ENCODE data around the gene TPSAB1. TPM values are rescaled to one million over a fixed set of nuclear protein-coding genes. Genes with fewer than 3 reads are reported as not detected.

Gene TPSAB1
- total RNA-seq, 1 donor from 2014 or later, result not detected

DNA sequence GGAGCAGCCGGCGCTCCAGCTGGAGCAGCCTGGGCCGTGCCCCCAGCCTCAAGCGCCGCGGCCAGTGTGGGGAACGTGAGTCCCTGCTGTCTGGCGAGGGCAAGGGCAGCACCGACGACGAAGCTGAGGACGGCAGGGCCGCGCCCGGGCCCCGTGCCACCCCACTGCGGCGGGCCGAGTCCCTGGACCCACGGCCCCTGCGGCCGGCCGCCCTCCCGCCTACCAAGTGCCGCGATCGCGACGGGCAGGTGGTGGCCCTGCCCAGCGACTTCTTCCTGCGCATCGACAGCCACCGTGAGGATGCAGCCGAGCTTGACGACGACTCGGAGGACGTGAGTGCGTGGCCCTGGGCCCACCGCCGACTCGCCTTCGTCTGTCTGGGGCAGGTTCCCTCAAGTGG, 31.4 kb upstream of the TPSAB1 start:
- no peak for DNase-seq (ENCODE audit: extremely low read depth, low read depth, low spot score)

DNA sequence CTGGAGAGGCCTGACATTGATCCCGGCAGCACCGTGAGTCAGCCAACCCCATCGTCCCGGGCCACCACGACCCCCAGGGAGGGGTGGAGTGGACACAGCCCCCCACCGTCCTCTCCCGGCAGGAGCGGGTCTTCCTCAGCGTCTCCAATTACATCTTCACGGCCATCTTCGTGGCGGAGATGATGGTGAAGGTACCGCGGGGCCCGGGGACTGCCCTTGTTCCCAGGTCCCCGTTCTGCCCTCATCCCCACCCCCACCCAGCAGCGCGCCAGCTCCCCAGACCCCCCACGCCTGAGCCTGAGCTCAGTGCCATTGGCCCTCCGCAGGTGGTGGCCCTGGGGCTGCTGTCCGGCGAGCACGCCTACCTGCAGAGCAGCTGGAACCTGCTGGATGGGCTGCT, 30.0 kb upstream of the TPSAB1 start:
- no peak for DNase-seq (ENCODE audit: extremely low read depth, low read depth, low spot score)

DNA sequence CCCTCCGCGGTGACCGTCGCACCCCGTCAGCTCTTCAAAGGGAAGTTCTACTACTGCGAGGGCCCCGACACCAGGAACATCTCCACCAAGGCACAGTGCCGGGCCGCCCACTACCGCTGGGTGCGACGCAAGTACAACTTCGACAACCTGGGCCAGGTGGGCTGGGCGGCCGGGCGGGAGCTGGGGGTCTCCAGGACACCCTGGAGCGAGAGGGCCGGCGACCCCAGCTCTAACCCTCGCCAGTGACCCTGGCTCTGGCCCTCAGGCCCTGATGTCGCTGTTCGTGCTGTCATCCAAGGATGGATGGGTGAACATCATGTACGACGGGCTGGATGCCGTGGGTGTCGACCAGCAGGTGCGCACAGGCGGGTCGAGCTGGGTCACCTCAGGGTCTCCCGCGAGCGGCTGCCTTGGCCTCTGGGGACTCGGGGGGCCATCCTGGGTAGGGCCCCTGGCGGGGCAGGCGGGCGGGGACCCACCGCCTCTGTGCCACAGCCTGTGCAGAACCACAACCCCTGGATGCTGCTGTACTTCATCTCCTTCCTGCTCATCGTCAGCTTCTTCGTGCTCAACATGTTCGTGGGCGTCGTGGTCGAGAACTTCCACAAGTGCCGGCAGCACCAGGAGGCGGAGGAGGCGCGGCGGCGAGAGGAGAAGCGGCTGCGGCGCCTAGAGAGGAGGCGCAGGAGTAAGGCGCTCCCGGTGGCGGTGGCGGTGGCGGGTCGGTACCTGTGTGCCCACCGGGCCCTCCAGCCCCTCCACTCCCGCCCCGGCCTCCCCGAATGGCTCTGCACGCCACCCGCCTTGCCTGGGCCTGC, 28.8 kb upstream of the TPSAB1 start:
- no peak for DNase-seq (ENCODE audit: extremely low read depth, low read depth, low spot score)

DNA sequence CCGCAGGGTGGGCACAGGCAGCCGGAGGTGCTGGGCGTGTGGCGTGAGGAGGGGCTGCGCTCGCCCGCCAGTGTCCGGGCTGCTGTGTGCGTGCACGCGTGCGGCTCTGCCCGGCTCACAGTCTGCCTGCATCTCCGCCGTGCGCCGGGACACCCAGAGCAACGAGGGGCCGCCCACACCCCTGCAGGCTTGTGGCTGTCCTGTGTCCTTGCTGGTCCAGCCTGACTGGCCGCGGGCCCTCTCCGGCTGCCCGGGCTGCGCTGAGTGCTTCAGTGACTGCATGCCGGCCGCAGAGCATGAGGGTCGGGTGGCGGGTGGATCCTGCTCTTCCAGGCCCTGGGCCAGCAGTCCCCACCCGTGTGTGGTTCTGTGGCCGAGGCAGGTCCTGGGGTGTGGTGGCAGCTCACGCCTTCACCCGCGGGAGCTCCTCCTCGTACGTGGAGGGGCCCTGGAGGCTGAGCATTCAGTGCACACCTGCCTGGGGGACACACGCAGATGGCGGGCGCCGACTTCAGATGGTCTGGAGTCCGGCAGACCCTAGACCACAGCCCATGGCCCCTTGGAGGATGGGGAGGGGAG, 27.8 kb upstream of the TPSAB1 start:
- no peak for DNase-seq (ENCODE audit: extremely low read depth, low read depth, low spot score)

DNA sequence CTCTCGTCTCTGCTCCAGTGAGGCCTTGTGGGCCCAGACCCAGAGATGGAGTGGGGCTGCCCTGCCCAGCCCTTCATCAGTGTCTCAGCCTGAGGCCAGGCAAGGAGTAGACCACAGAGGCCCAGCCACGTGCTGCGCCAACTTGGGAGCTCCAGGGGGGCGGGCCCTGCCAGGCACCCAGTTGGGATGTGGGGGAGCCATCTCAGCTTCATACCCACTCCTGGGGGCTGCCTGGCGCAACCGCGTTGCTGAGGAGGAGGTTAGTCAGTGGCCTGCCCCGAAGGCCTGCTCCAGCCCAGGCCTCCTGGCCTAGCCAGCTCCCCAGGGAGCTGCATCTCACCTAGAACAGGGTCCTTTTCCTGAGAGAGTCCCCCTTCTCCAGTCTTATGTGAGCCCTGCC, 27.3 kb upstream of the TPSAB1 start:
- no peak for DNase-seq (ENCODE audit: extremely low read depth, low read depth, low spot score)

DNA sequence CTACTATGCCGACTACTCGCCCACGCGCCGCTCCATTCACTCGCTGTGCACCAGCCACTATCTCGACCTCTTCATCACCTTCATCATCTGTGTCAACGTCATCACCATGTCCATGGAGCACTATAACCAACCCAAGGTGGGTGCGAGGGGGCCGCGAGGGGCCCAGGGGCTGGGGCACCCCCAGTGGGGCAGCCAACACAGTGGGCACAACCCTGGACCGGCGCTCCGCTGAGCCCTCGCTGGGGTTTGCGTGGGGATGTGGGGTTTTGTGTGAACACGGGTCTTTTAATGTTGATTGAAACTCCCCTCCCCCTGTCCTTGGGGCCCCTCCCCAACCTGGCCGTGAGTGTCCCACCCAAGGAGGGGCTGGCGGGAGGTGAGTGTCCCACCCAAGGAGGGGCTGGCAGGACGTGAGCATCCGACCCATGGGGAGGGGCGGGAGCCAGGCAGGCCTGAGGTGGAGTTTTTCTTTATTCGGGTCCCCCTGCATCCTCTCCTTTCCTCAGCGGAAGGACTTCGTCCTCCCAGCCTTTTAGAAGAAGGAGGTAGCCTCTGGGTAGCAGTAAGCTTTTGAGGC, 26.6 kb upstream of the TPSAB1 start:
- no peak for DNase-seq (ENCODE audit: extremely low read depth, low read depth, low spot score)

DNA sequence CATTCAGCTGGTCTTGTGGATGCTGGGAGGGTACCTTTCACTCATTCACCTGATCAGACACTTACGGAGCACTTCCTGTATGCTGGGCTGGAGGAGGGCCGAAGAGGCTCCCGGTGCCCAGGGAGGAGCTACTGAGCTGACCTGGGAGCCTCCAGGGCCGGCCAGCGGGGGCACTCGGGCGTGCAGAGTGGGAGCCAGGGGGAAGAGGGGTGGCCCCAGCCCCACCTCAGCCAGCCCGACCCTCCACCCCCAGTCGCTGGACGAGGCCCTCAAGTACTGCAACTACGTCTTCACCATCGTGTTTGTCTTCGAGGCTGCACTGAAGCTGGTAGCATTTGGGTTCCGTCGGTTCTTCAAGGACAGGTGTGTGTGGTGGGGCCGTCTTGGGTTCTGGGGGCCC, 25.8 kb upstream of the TPSAB1 start:
- DNase-seq (ENCODE audit: extremely low read depth, low read depth, low spot score), result no peak

DNA sequence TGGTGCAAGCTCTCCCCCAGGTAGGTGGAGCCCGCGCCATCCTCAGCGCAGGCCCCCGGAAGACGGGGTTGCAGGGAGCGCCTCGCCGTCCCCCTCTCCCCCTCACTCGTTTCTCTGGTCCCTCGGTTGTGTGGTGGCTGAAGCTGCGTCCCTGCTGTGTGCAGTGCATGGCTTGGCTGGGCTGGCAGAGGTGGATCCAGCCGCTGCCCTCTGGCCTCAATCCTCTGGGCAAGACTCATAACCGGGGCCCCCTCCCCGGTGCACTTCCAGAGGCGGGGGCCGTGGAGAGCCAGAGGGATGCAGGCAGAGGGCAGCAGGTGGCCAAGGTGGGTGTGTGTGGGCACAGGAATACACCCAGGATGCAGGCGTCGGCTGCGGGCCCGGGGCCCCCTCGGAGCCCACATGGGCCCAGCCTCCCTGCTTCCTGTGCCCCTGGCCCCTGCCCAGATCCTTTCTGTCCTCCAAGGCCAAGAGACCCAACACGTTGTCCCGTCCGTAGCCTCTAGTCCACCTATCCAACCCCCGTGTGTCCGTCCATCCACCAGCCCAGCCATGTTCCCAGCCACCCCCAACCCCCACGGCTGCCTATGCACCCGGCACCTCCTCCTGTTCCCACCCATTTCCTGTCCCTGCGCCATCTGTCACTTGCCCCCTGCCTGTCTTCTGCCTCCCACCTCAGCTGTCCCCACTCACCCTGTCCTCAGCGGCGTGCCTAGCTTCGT, 24.8 kb upstream of the TPSAB1 start:
- no peak for DNase-seq (ENCODE audit: extremely low read depth, low read depth, low spot score)

DNA sequence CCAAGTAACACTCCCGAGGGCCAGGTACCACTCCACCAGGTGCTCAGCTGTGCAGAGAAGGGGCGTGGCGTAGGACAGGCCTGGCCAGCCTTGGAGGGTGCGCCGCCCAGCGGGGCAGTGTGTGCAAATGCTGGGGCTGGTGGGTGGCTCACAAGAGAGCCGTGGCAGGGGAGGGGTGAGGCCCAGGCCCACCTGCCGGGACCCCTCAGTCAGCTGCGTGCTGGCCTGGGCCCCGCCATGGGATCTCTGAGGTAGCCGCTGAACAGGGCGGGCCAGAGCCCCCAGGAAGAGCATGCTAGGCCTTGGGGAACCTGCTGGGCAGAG, 24.2 kb upstream of the TPSAB1 start:
- DNase-seq (ENCODE audit: extremely low read depth, low read depth, low spot score), result no peak

DNA sequence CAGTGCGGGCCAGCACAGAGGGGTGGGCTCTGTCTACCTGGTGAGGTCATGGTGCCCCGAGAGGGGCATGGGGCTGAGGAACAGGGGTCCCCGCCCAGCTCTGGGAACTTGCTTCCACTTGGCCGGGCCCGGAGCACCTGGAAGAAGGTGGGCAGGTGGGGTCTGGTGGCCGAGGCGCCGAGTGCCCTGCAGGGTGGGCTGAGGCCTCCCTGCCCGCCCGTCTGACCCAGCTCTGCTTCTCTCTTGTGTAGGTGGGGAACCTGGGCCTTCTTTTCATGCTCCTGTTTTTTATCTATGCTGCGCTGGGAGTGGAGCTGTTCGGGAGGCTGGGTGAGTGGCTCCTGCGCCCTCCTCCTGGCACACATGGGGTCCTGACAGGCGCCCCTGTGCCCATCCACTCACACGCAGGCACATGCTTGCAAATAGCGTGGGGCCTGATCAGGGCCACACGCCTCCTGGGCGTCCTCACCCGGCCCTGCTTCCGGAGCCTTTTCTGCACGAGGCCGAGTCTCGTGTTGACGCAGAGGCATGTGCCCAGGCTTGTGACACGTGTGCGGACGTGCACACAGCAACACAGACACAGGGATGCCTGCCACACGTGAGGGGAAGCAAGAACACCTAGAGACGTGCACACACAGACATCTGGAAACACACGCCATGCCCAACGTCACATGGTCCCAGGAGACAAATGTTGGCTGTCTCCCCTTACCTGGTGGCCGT, 23.7 kb upstream of the TPSAB1 start:
- no peak for DNase-seq (ENCODE audit: extremely low read depth, low read depth, low spot score)

DNA sequence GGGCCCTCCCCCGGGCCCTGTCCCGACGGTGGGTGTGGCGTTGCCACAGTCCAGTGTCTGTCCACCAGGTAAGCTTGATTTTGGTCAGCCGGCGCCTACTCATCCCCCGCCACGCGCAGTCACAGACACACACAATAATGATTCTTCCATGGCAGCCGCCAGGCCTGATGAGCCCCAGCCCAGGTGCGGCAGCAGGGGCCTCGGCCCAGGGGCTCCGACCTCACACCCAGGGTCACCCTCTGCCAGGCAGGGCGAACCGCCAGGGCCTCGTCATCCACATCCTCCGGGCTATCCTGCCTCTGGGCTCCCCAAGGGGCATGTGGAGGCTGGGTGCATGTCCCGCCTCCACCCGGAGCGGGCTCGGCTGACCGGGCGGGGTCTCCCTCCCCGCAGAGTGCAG, 23.0 kb upstream of the TPSAB1 start:
- DNase-seq (ENCODE audit: extremely low read depth, low read depth, low spot score), result no peak

DNA sequence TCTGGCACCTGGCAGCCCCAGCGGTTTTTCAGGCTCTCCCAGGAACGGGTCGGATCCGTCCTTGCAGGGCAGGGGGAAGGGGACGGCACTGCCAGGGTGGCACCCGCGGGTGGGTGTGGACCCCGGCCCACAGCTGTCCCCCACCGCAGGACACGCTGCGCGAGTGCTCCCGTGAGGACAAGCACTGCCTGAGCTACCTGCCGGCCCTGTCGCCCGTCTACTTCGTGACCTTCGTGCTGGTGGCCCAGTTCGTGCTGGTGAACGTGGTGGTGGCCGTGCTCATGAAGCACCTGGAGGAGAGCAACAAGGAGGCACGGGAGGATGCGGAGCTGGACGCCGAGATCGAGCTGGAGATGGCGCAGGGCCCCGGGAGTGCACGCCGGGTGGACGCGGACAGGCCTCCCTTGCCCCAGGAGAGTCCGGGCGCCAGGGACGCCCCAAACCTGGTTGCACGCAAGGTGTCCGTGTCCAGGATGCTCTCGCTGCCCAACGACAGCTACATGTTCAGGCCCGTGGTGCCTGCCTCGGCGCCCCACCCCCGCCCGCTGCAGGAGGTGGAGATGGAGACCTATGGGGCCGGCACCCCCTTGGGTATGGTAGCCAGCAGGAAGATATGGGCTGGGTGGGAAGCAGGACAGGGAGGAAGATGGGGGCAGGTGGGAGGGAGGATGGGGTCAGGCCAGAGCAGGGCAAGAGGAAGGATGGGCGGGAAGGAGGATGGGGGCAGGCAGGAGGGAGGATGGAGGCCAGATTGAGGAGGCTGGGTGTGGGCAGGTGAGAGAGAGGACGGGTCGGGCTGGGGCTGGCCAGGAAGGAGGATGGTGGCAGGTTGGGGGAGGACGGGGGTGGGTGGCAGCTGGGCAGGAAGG, 22.2 kb upstream of the TPSAB1 start:
- DNase-seq (ENCODE audit: extremely low read depth, low read depth, low spot score), result no peak

DNA sequence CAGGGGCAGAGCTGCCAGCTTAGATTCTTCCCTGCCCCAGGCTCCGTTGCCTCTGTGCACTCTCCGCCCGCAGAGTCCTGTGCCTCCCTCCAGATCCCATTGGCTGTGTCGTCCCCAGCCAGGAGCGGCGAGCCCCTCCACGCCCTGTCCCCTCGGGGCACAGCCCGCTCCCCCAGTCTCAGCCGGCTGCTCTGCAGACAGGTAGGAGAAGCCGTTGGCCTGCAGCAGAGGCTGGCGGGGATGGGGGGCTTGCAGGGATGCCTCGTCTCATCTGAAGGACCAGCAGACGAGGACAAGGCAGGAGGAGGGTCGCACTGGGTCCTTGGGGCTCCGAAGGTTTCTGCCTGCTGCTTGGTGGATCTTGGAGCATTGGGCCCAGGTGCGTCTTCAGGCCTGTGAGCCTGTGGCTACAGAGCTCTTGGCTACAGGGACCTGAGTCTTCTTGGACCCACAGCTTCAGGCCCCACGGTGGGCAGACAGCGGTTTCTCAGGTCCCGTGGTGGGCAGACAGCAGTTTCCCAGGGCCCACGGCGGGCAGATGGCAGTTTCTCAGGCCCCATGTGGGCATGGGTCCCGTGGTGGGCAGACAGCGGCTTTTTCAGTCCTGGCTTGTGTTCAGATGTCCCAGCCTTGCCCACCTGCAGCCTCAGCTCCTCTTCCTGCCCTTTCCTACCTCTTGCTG, 21.4 kb upstream of the TPSAB1 start:
- DNase-seq (ENCODE audit: extremely low read depth, low read depth, low spot score), result no peak

DNA sequence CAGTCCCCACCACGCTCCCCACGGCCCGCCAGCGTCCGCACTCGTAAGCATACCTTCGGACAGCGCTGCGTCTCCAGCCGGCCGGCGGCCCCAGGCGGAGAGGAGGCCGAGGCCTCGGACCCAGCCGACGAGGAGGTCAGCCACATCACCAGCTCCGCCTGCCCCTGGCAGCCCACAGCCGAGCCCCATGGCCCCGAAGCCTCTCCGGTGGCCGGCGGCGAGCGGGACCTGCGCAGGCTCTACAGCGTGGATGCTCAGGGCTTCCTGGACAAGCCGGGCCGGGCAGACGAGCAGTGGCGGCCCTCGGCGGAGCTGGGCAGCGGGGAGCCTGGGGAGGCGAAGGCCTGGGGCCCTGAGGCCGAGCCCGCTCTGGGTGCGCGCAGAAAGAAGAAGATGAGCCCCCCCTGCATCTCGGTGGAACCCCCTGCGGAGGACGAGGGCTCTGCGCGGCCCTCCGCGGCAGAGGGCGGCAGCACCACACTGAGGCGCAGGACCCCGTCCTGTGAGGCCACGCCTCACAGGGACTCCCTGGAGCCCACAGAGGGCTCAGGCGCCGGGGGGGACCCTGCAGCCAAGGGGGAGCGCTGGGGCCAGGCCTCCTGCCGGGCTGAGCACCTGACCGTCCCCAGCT, 20.3 kb upstream of the TPSAB1 start:
- no peak for DNase-seq (ENCODE audit: extremely low read depth, low read depth, low spot score)

DNA sequence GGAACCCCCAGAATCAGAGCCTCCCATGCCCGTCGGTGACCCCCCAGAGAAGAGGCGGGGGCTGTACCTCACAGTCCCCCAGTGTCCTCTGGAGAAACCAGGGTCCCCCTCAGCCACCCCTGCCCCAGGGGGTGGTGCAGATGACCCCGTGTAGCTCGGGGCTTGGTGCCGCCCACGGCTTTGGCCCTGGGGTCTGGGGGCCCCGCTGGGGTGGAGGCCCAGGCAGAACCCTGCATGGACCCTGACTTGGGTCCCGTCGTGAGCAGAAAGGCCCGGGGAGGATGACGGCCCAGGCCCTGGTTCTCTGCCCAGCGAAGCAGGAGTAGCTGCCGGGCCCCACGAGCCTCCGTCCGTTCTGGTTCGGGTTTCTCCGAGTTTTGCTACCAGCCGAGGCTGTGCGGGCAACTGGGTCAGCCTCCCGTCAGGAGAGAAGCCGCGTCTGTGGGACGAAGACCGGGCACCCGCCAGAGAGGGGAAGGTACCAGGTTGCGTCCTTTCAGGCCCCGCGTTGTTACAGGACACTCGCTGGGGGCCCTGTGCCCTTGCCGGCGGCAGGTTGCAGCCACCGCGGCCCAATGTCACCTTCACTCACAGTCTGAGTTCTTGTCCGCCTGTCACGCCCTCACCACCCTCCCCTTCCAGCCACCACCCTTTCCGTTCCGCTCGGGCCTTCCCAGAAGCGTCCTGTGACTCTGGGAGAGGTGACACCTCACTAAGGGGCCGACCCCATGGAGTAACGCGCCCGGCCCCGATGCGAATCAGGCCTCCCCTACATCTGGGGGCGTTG, 19.5 kb upstream of the TPSAB1 start:
- no peak for DNase-seq (ENCODE audit: extremely low read depth, low read depth, low spot score)

DNA sequence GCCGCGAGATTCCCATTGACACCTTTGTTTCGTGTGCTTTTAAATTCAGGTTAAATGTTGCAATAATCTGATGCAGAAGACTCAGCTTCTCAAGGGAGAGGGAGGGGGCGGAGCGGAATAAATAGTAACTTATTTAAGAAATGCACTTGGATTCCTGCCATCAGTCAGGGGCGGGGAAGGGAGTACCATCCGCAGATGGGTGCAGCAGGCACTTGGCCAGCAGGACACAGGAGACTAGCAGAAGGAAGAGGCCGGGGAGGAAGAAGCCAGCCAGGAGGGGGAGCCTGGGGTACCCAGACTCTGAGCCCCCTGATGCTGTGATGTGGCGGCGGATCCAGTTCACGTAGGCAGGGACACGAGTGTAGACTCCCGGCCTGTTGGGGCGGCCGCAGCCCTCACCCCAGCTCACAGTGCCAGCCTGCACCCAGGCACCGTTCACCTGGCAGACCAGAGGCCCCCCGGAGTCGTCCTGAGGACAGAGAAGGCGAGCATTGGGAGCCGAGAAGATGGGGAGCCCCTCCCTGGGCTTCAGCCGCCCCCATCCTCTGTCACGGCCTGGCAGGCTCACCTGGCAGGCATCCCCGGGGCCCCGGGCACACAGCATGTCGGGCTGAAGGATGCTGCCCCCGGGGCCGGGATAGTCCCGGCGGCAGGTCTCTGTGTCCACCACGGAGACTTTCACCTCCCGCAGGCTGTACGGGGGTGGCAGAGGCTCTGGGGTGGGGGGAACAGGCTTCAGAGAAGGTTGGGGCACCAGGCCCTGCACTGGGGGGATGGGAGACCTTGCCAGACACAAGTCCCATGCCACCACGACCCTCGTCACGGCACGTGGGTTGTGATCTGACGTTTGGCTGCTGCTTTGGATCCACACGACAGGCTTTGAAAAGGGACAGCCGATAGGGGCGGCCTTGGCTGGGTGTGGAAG, 18.6 kb upstream of the TPSAB1 start:
- no peak for DNase-seq (ENCODE audit: extremely low read depth, low read depth, low spot score)
